Measurements from ENCODE around the gene JAK2.

GRCh38 chr9:5025416-5025815 is 40.3 kb downstream of the JAK2 start:
- no peak for TF ChIP-seq POLR2A (IDR thresholded peaks at IDR 0.05)
- TF ChIP-seq CTCF (IDR thresholded peaks at IDR 0.05 in 4 of 5, conservative IDR thresholded peaks at IDR 0.05 in 1 of 5), result no peak
